HFF-Myc (cell line): Measurements from ENCODE around the gene LIME1.
A peak's percentile ranks its signal among the peaks of the same experiment; 100 is the strongest.

Experiments
- DNase-seq: peaks from one replicate; pipeline ENCODE4 v3.0.0-alpha.2; 2011; ENCODE audit warnings: low read depth; ENCODE audit errors: extremely low read depth
- H3K4me3 ChIP-seq: replicated peaks from 2 replicates; pipeline ENCODE4 v1.5.1; 2011; ENCODE audit warnings: low read depth, mild to moderate bottlenecking, control low read depth, low read length
- CTCF ChIP-seq: IDR thresholded peaks from 2 replicates; pipeline ENCODE4 v1.5.1; 2012; ENCODE audit warnings: mild to moderate bottlenecking, low read depth, low read length, control low read depth; ENCODE audit errors: missing control alignments

Gene LIME1

GRCh38 chr20:63694584-63695423 lies 41.7 kb upstream of the LIME1 start:
- no peak for TF ChIP-seq CTCF
- no peak overlapping the region for H3K4me3 ChIP-seq
- no peak for DNase-seq

DNA sequence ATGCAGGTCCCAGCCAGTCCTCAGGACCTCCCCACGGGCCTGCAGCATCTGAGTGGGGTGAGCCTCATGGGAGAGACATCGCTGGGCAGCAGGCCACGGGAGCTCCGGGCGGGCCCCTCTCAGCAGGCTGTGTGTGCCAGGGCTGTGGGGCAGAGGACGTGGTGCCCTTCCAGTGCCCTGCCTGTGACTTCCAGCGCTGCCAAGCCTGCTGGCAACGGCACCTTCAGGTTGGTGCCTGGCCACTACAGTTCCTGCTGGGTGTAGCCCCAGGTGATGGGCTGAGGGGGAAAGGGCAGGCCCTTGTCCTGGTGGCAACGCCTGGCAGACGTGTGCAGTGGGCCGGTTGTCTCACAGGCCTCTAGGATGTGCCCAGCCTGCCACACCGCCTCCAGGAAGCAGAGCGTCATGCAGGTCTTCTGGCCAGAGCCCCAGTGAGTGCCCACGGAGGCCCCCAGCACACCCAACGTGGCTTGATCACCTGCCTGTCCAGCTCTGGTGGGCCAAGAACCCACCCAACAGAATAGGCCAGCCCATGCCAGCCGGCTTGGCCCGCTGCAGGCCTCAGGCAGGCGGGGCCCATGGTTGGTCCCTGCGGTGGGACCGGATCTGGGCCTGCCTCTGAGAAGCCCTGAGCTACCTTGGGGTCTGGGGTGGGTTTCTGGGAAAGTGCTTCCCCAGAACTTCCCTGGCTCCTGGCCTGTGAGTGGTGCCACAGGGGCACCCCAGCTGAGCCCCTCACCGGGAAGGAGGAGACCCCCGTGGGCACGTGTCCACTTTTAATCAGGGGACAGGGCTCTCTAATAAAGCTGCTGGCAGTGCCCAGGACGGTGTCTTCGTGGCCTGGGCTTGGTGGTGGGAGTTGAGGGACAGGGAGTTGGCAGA lies 40.8 kb upstream of the LIME1 start:
- H3K4me3 ChIP-seq = no peak overlapping the region
- no peak for TF ChIP-seq CTCF
- DNase-seq = no peak

- H3K4me3 ChIP-seq = peak overlapping the region; percentile 26
- no peak for TF ChIP-seq CTCF
- no peak for DNase-seq
These were observed 40.2 kb upstream of the LIME1 start for GRCh38 chr20:63696306-63696627.

DNA sequence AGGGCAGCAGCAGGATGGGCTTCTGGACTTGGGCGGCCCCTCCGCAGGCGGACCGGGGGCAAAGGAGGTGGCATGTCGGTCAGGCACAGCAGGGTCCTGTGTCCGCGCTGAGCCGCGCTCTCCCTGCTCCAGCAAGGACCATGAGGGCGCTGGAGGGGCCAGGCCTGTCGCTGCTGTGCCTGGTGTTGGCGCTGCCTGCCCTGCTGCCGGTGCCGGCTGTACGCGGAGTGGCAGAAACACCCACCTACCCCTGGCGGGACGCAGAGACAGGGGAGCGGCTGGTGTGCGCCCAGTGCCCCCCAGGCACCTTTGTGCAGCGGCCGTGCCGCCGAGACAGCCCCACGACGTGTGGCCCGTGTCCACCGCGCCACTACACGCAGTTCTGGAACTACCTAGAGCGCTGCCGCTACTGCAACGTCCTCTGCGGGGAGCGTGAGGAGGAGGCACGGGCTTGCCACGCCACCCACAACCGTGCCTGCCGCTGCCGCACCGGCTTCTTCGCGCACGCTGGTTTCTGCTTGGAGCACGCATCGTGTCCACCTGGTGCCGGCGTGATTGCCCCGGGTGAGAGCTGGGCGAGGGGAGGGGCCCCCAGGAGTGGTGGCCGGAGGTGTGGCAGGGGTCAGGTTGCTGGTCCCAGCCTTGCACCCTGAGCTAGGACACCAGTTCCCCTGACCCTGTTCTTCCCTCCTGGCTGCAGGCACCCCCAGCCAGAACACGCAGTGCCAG lies 39.7 kb upstream of the LIME1 start, which contains the start of gene TNFRSF6B:
Gene TNFRSF6B (plus strand): TSS at position 25 of the 729 bp plus-strand sequence. CDS start 116 bp downstream, at position 141.
- DNase-seq = no peak
- peak within 1 kb of the TSS; percentile 26 for H3K4me3 ChIP-seq
- no peak for TF ChIP-seq CTCF

DNA sequence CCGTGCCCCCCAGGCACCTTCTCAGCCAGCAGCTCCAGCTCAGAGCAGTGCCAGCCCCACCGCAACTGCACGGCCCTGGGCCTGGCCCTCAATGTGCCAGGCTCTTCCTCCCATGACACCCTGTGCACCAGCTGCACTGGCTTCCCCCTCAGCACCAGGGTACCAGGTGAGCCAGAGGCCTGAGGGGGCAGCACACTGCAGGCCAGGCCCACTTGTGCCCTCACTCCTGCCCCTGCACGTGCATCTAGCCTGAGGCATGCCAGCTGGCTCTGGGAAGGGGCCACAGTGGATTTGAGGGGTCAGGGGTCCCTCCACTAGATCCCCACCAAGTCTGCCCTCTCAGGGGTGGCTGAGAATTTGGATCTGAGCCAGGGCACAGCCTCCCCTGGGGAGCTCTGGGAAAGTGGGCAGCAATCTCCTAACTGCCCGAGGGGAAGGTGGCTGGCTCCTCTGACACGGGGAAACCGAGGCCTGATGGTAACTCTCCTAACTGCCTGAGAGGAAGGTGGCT lies 39.1 kb upstream of the LIME1 start:
- DNase-seq = no peak
- peak overlapping the region; percentile 26 for H3K4me3 ChIP-seq
- no peak for TF ChIP-seq CTCF

DNA sequence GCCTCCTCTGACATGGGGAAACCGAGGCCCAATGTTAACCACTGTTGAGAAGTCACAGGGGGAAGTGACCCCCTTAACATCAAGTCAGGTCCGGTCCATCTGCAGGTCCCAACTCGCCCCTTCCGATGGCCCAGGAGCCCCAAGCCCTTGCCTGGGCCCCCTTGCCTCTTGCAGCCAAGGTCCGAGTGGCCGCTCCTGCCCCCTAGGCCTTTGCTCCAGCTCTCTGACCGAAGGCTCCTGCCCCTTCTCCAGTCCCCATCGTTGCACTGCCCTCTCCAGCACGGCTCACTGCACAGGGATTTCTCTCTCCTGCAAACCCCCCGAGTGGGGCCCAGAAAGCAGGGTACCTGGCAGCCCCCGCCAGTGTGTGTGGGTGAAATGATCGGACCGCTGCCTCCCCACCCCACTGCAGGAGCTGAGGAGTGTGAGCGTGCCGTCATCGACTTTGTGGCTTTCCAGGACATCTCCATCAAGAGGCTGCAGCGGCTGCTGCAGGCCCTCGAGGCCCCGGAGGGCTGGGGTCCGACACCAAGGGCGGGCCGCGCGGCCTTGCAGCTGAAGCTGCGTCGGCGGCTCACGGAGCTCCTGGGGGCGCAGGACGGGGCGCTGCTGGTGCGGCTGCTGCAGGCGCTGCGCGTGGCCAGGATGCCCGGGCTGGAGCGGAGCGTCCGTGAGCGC lies 38.5 kb upstream of the LIME1 start:
- no peak for TF ChIP-seq CTCF
- H3K4me3 ChIP-seq = peak overlapping the region; percentile 26
- no peak for DNase-seq
